ENCODE measurements around the gene VSIR.

Gene VSIR

GRCh38 chr10:71717551-71717951 lies 55.8 kb downstream of the VSIR start:
- no peak overlapping the region for H3K4me3 ChIP-seq (replicated peaks; ENCODE audit: low read depth, low read length)
- TF ChIP-seq CTCF (IDR thresholded peaks at IDR 0.05; ENCODE audit: low read depth, low read length, missing control alignments): no peak
- no peak for DNase-seq (ENCODE audit: extremely low read depth, low read depth)

DNA sequence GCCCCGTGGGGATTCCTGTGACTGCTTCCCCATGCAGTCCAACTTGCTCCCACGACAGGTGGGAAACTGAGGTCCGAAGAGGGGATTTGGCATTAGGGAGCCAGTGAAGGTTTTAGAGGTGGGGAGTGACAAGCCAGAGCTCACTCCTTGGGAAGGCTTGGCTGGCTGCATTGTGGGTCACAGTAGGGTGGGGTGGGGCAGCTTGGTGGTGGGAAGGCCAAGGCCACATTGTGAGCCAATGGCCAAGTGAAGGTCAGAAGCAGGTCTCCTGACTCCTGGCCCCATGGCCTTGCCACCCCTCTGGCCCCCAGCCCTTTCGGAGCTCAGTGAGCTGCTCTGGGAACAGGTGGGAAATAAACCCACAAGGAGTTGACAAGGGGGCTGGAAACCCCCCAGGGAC lies 56.3 kb downstream of the VSIR start:
- no peak overlapping the region for H3K4me3 ChIP-seq (replicated peaks; ENCODE audit: low read depth, low read length)
- no peak for DNase-seq (ENCODE audit: extremely low read depth, low read depth)
- TF ChIP-seq CTCF (IDR thresholded peaks at IDR 0.05; ENCODE audit: low read depth, low read length, missing control alignments): no peak

DNA sequence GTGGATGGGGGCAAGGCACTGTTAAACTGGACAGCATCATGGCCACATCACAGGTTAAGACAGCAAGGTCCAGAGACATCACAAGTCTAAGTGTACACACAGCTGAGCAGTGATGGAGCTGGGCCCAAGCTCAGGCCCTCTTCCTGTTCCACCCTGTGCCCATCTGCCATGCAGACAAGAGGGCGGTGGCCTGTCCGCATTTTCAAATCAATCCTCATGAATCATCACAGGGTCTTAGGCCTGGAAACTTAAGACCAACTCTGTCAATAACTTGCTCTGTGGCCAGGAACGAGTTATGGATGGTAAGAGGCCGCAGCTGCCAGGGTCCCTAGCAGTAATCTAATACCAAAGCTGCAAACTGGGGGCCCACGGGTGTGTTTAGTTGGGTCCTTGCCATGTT lies 56.9 kb downstream of the VSIR start:
- no peak overlapping the region for H3K4me3 ChIP-seq (replicated peaks; ENCODE audit: low read depth, low read length)
- TF ChIP-seq CTCF (IDR thresholded peaks at IDR 0.05; ENCODE audit: low read depth, low read length, missing control alignments): no peak
- no peak for DNase-seq (ENCODE audit: extremely low read depth, low read depth)

DNA sequence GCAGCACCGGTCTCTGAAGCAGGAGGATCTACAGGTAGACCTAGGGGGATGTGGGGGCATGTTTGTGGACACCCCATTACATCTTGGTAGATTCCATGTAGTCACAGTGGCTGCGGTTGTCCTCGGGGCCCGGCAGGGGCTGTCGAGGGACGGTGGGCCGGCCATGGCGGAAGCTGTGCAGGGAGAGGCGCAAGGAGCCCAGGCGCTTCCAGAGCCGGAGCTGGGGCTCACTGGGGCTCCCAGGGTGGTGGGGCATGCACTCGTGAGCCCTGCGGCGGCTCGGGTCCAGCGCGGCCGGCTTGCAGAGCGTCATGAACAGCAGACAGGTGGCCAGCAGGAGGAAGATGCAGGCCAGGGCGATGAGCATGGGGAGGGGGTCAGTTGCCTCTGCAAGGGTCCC lies 57.5 kb downstream of the VSIR start:
- no peak overlapping the region for H3K4me3 ChIP-seq (replicated peaks; ENCODE audit: low read depth, low read length)
- no peak for DNase-seq (ENCODE audit: extremely low read depth, low read depth)
- no peak for TF ChIP-seq CTCF (IDR thresholded peaks at IDR 0.05; ENCODE audit: low read depth, low read length, missing control alignments)

GRCh38 chr10:71715026-71715425 lies 58.3 kb downstream of the VSIR start:
- DNase-seq (ENCODE audit: extremely low read depth, low read depth): no peak
- H3K4me3 ChIP-seq (replicated peaks; ENCODE audit: low read depth, low read length): no peak overlapping the region
- no peak for TF ChIP-seq CTCF (IDR thresholded peaks at IDR 0.05; ENCODE audit: low read depth, low read length, missing control alignments)

DNA sequence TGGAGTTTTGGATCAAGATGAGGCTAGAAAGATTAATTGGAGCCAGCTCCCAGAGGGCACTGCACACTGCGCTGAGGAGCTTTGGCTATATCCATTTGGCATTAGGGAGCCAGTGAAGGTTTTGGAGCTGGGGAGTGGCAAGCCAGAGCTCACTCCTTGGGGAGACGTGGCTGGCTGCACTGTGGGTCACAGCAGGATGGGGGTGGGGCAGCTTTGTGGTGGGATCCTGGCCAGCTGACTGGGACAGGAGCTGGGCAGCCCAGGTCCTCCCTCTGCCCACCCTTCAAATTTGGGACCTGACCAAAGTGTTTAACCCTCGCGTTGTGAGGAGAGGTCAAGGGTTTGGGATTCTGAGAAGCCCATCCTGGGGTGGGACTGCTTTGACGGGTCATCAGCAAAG lies 58.7 kb downstream of the VSIR start:
- no peak for DNase-seq (ENCODE audit: extremely low read depth, low read depth)
- H3K4me3 ChIP-seq (replicated peaks; ENCODE audit: low read depth, low read length): no peak overlapping the region
- no peak for TF ChIP-seq CTCF (IDR thresholded peaks at IDR 0.05; ENCODE audit: low read depth, low read length, missing control alignments)

DNA sequence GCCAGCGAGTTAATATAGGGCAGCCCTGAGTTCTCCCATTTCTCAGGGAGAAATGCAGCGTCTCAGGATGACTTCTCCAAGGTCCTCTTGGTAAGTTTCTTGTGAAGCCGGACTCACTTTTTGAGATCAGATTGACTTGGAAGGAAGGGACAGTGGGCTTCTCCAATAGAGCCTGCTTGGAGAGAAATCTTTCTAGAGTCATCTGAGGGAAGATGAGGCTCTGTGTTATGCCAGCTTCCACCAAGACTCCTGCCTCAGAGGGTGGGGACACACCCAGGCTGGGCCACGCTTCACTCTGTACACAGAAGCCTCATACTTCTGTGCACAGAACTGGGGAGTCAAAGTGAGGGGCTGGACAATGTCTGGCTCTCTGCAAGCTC lies 59.3 kb downstream of the VSIR start:
- no peak for DNase-seq (ENCODE audit: extremely low read depth, low read depth)
- H3K4me3 ChIP-seq (replicated peaks; ENCODE audit: low read depth, low read length): no peak overlapping the region
- no peak for TF ChIP-seq CTCF (IDR thresholded peaks at IDR 0.05; ENCODE audit: low read depth, low read length, missing control alignments)
